ENCODE results near the gene HMCES.

HMCES gene

GRCh38 chr3:129282727-129283327 is 4.2 kb downstream of the HMCES start:
- TF ChIP-seq CTCF (conservative IDR thresholded peaks at IDR 0.05; ENCODE audit: low read depth, low read length) = peak; percentile 9
- H3K4me3 ChIP-seq (ENCODE audit: low read depth, low read length) = no peak overlapping the region
- DNase-seq (ENCODE audit: low read depth) = peak; percentile 62

GRCh38 chr3:129286081-129286480 is 7.4 kb downstream of the HMCES start:
- H3K4me3 ChIP-seq (ENCODE audit: low read depth, low read length) = no peak overlapping the region
- TF ChIP-seq CTCF (conservative IDR thresholded peaks at IDR 0.05; ENCODE audit: low read depth, low read length) = no peak
- no peak for DNase-seq (ENCODE audit: low read depth)

GRCh38 chr3:129288446-129288845 is 9.8 kb downstream of the HMCES start:
- no peak overlapping the region for H3K4me3 ChIP-seq (ENCODE audit: low read depth, low read length)
- no peak for TF ChIP-seq CTCF (conservative IDR thresholded peaks at IDR 0.05; ENCODE audit: low read depth, low read length)
- no peak for DNase-seq (ENCODE audit: low read depth)

GRCh38 chr3:129289201-129289921 is 10.7 kb downstream of the HMCES start:
- TF ChIP-seq CTCF (conservative IDR thresholded peaks at IDR 0.05; ENCODE audit: low read depth, low read length) = no peak
- DNase-seq (ENCODE audit: low read depth) = peak; percentile 76
- no peak overlapping the region for H3K4me3 ChIP-seq (ENCODE audit: low read depth, low read length)

GRCh38 chr3:129291236-129291886 is 12.7 kb downstream of the HMCES start:
- DNase-seq (ENCODE audit: low read depth) = peak; percentile 52
- TF ChIP-seq CTCF (conservative IDR thresholded peaks at IDR 0.05; ENCODE audit: low read depth, low read length) = no peak
- H3K4me3 ChIP-seq (ENCODE audit: low read depth, low read length) = no peak overlapping the region

- no peak for DNase-seq (ENCODE audit: low read depth)
- H3K4me3 ChIP-seq (ENCODE audit: low read depth, low read length) = no peak overlapping the region
- no peak for TF ChIP-seq CTCF (conservative IDR thresholded peaks at IDR 0.05; ENCODE audit: low read depth, low read length)
Observed at GRCh38 chr3:129295286-129295685, 16.6 kb downstream of the HMCES start.

Data from choroid plexus epithelial cell (primary cell).